ENCODE measurements around the gene PABPN1.
A peak's percentile ranks its signal among the peaks of the same experiment; 100 is the strongest.

Gene PABPN1

GRCh38 chr14:23299211-23299957 is 21.9 kb upstream of the PABPN1 start:
- no peak overlapping the region for H3K4me3 ChIP-seq (ENCODE audit: low read length)
- DNase-seq (ENCODE audit: low read depth) = no peak
- peak; percentile 49 for TF ChIP-seq CTCF (conservative IDR thresholded peaks at IDR 0.05; ENCODE audit: low read depth, low read length)

- H3K4me3 ChIP-seq (ENCODE audit: low read length) = peak overlapping the region; percentile 74
- TF ChIP-seq CTCF (conservative IDR thresholded peaks at IDR 0.05; ENCODE audit: low read depth, low read length) = no peak
- no peak for DNase-seq (ENCODE audit: low read depth)
These were observed 21.1 kb upstream of the PABPN1 start for GRCh38 chr14:23299986-23300686.

- peak; percentile 1 for TF ChIP-seq CTCF (conservative IDR thresholded peaks at IDR 0.05; ENCODE audit: low read depth, low read length)
- H3K4me3 ChIP-seq (ENCODE audit: low read length) = peak overlapping the region; percentile 74
- DNase-seq (ENCODE audit: low read depth) = no peak
These were observed 20.5 kb upstream of the PABPN1 start for GRCh38 chr14:23300687-23301223.

DNA sequence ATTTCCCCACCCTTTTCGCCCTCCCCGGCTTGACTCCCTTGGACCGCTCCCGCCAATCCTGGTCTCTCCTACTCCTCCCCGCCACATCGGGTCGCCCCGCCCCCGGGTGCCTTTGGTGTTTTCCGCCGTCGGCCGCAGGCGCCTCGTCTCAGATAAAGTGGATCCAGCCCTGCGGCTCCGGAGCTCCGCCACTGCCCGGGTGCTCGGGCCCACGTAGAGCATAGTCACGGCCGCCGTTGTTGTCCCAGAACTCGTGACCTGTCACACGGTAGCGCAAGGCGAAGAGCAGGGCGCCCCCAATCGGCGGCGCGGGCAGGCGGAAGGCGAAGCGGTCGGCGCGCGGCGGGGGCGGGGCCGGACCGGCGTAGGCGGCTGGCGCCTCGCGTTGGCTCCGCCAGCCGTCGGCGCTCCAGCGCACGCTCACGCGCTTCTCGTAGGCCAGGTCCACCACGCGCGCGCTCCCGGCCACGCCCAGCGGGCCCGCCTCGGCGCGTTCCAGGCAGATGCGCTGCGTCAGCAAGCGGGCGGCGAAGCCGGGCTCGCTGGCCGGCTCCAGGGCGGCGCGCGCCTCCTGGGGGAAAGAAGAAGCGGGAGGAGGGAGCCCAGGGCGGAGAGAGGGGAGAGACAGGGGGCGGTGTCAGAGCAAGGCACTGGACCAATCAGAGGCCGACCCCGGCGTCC is 19.8 kb upstream of the PABPN1 start:
- peak overlapping the region; percentile 74 for H3K4me3 ChIP-seq (ENCODE audit: low read length)
- TF ChIP-seq CTCF (conservative IDR thresholded peaks at IDR 0.05; ENCODE audit: low read depth, low read length) = peak; percentile 54
- peak; percentile 93 for DNase-seq (ENCODE audit: low read depth)

GRCh38 chr14:23301969-23302289 is 19.3 kb upstream of the PABPN1 start:
- no peak for DNase-seq (ENCODE audit: low read depth)
- no peak for TF ChIP-seq CTCF (conservative IDR thresholded peaks at IDR 0.05; ENCODE audit: low read depth, low read length)
- peak overlapping the region; percentile 57 for H3K4me3 ChIP-seq (ENCODE audit: low read length)

DNA sequence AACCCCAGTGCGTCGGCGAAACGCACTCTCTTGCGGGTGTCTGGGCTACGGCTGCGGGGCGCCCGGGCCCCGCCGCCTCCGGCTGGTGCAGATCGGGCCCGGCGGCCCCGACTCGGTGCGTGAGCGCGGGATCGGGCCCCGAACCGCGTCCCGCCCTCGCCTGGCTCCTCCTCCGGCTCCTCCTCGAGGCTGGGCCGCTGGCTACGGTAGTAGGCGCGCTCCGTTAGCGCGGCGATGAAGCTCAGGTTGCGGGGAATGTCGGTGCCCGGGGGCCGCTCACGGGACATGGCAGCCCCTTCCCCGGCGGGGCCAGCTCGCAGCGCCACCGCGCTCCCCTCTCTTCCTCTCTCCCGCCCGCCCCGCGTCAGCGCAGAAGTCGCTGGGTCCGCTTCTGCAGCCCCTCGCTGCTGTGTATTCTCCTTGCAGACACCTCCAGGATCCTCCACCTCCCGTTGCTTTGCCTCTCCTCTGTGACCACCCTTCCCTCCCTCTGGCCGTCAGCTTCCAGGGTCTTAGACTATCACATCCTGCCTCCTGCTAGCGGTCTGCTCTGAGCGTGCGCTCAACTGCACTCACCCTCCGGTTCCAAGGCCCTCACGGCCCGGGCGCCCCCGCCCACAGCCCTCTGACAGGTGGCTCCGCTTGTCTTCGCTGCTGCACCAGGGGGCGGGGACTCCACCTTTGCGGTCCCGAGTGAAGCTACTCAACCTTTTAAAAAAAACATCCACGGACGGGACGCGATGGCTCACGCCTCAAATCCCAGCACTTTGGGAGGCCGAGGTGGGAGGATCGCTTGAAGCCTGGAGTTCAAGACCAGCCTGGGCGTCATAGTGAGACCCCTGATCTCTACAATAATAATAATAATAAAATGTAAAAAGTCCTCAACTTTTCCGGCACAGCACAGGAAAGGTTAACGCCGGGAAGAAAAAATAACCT is 18.7 kb upstream of the PABPN1 start, which contains the start of gene PPP1R3E:
TSS of gene PPP1R3E (minus strand) at position 570 of the 936 bp plus-strand sequence. CDS start at position 287, 283 bp downstream.
- no peak for DNase-seq (ENCODE audit: low read depth)
- peak within 1 kb of the TSS; percentile 57 for H3K4me3 ChIP-seq (ENCODE audit: low read length)

More for the DNA sequence above, 18.7 kb upstream of the PABPN1 start, which contains the start of gene PPP1R3E:
- no peak for TF ChIP-seq CTCF (conservative IDR thresholded peaks at IDR 0.05; ENCODE audit: low read depth, low read length)

All from retinal pigment epithelial cell (primary cell).